Prostate gland (tissue), 2 donors: ENCODE results near the gene TPSG1.

ENCODE experiments used
- POLR2A ChIP-seq: fragments of 450-650 bp; IDR thresholded peaks from one replicate; pipeline ENCODE4 v1.6.1; 2016; ENCODE audit warnings: antibody characterized with exemption, mild to moderate bottlenecking
- POLR2AphosphoS5 ChIP-seq: sonication (generic); formaldehyde crosslinking; IDR thresholded peaks from one replicate; pipeline ENCODE4 v1.6.1; 2017; ENCODE audit warnings: antibody characterized with exemption
- TF ChIP-seq, protein P1 (sequence below), 4 experiments: fragments of 200-600 bp in 2 of 4; fragments of 450-650 bp in 2 of 4; sonication (generic) in 2 of 4; IDR thresholded peaks; 1 replicate in 3 of 4; 2 replicates in 1 of 4; pipeline ENCODE4 v1.5.1; 2016 to 2019; ENCODE audit warnings: antibody characterized with exemption in 4 of 4, mild to moderate bottlenecking in 2 of 4, moderate library complexity in 2 of 4

GRCh38 chr16:1188432-1189189 is 36.5 kb downstream of the TPSG1 start:
- TF ChIP-seq, protein P1, sequence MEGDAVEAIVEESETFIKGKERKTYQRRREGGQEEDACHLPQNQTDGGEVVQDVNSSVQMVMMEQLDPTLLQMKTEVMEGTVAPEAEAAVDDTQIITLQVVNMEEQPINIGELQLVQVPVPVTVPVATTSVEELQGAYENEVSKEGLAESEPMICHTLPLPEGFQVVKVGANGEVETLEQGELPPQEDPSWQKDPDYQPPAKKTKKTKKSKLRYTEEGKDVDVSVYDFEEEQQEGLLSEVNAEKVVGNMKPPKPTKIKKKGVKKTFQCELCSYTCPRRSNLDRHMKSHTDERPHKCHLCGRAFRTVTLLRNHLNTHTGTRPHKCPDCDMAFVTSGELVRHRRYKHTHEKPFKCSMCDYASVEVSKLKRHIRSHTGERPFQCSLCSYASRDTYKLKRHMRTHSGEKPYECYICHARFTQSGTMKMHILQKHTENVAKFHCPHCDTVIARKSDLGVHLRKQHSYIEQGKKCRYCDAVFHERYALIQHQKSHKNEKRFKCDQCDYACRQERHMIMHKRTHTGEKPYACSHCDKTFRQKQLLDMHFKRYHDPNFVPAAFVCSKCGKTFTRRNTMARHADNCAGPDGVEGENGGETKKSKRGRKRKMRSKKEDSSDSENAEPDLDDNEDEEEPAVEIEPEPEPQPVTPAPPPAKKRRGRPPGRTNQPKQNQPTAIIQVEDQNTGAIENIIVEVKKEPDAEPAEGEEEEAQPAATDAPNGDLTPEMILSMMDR (IDR thresholded peaks at IDR 0.05), result peak in 1 of 4 experiments; percentile 9
- TF ChIP-seq POLR2A (no peak), POLR2AphosphoS5 (no peak)
